Immature natural killer cell (primary cell): ENCODE results near the gene DCXR. TPM values are rescaled to one million over a fixed set of nuclear protein-coding genes. Genes with fewer than 3 reads are reported as not detected.

Experiments
- DNase-seq, 3 donors: peaks; one replicate each; pipeline ENCODE4 v3.0.0; 2022; ENCODE audit warnings: mixed read lengths in 1 of 3
- H3K27ac Mint-ChIP-seq, 6 donors: one replicate each; pipeline ENCODE4 v1.8.0; 2020; ENCODE audit warnings: mixed read lengths in 6 of 6, mild to moderate bottlenecking in 5 of 6, inconsistent platforms in 4 of 6, moderate library complexity in 3 of 6
- H3K27me3 Mint-ChIP-seq, 3 donors: one replicate each; pipeline ENCODE4 v1.8.0; 2020 to 2021; ENCODE audit warnings: low read depth in 3 of 3, mild to moderate bottlenecking in 3 of 3, mixed read lengths in 3 of 3, moderate library complexity in 3 of 3, inconsistent platforms in 1 of 3
- H3K36me3 Mint-ChIP-seq, 3 donors: one replicate each; pipeline ENCODE4 v1.8.0; 2020; ENCODE audit warnings: mixed read lengths in 3 of 3, inconsistent platforms in 2 of 3, mild to moderate bottlenecking in 2 of 3
- H3K4me1 Mint-ChIP-seq, 2 donors: one replicate each; pipeline ENCODE4 v1.8.0; 2020; ENCODE audit warnings: inconsistent platforms in 2 of 2, mild to moderate bottlenecking in 2 of 2, mixed read lengths in 2 of 2, moderate library complexity in 1 of 2
- H3K4me3 Mint-ChIP-seq, 5 donors: one replicate each; pipeline ENCODE4 v1.8.0; 2020; ENCODE audit warnings: mild to moderate bottlenecking in 5 of 5, mixed read lengths in 5 of 5, inconsistent platforms in 3 of 5, moderate library complexity in 3 of 5
- H3K9me3 Mint-ChIP-seq, 6 donors: one replicate each; pipeline ENCODE4 v1.8.0; 2020; ENCODE audit warnings: mild to moderate bottlenecking in 6 of 6, mixed read lengths in 6 of 6, inconsistent platforms in 4 of 6, moderate library complexity in 3 of 6
- polyA plus RNA-seq, 3 donors: library from polyadenylated mRNA; unstranded; fragments of 300-500 nt; fragmentation: Illumina TruSeq; gene quantifications; one replicate each; pipeline ENCODE4 v1.2.3, GENCODE V29; 2021

DCXR gene
- polyA plus RNA-seq, 3 donors from 2014 or later = 144 to 242 (median 165) TPM

- H3K27me3 Mint-ChIP-seq = no peaks in the 10 kb centered on the region
- no peak overlapping the region for H3K4me3 Mint-ChIP-seq
- H3K27ac Mint-ChIP-seq = no peak overlapping the region
- no peak for DNase-seq
- no peaks in the 10 kb centered on the region for H3K4me1 Mint-ChIP-seq
- H3K9me3 Mint-ChIP-seq = no peaks in the 10 kb centered on the region
- no peaks in the 10 kb centered on the region for H3K36me3 Mint-ChIP-seq
These were observed 37.9 kb downstream of the DCXR start for GRCh38 chr17:81999587-81999975.

- Mint-ChIP-seq H3K4me1 (no peaks in the 10 kb centered on the region), H3K4me3 (no peak overlapping the region), H3K27me3 (no peaks in the 10 kb centered on the region), H3K9me3 (no peaks in the 10 kb centered on the region), H3K36me3 (no peaks in the 10 kb centered on the region), H3K27ac (no peak overlapping the region)
- no peak for DNase-seq
These were observed 38.6 kb downstream of the DCXR start for GRCh38 chr17:81998691-81999438.

- no peak for DNase-seq
- Mint-ChIP-seq H3K9me3 (no peaks in the 10 kb centered on the region), H3K4me3 (no peak overlapping the region), H3K27ac (no peak overlapping the region), H3K27me3 (no peaks in the 10 kb centered on the region), H3K36me3 (no peaks in the 10 kb centered on the region), H3K4me1 (no peaks in the 10 kb centered on the region)
These were observed 39.3 kb downstream of the DCXR start for GRCh38 chr17:81998212-81998611.

GRCh38 chr17:81996757-81997441 is 40.6 kb downstream of the DCXR start:
- no peaks in the 10 kb centered on the region for H3K27me3 Mint-ChIP-seq
- no peak overlapping the region for H3K27ac Mint-ChIP-seq
- no peak overlapping the region for H3K4me3 Mint-ChIP-seq
- no peaks in the 10 kb centered on the region for H3K4me1 Mint-ChIP-seq
- no peak for DNase-seq
- no peaks in the 10 kb centered on the region for H3K36me3 Mint-ChIP-seq
- H3K9me3 Mint-ChIP-seq = no peaks in the 10 kb centered on the region

- H3K36me3 Mint-ChIP-seq = no peaks in the 10 kb centered on the region
- no peak for DNase-seq
- H3K27ac Mint-ChIP-seq = no peak overlapping the region
- no peaks in the 10 kb centered on the region for H3K9me3 Mint-ChIP-seq
- no peaks in the 10 kb centered on the region for H3K4me1 Mint-ChIP-seq
- H3K4me3 Mint-ChIP-seq = no peak overlapping the region
- no peaks in the 10 kb centered on the region for H3K27me3 Mint-ChIP-seq
These were observed 41.2 kb downstream of the DCXR start for GRCh38 chr17:81996232-81996756.

GRCh38 chr17:81995463-81996231 is 41.9 kb downstream of the DCXR start:
- no peak overlapping the region for H3K4me3 Mint-ChIP-seq
- H3K36me3 Mint-ChIP-seq = no peaks in the 10 kb centered on the region
- H3K4me1 Mint-ChIP-seq = peaks cover 0 to 2% of the 10 kb centered on the region in 2 donors
- no peaks in the 10 kb centered on the region for H3K9me3 Mint-ChIP-seq
- no peak overlapping the region for H3K27ac Mint-ChIP-seq
- no peaks in the 10 kb centered on the region for H3K27me3 Mint-ChIP-seq
- no peak for DNase-seq

- Mint-ChIP-seq H3K9me3 (no peaks in the 10 kb centered on the region), H3K27ac (no peak overlapping the region), H3K4me3 (no peak overlapping the region), H3K36me3 (no peaks in the 10 kb centered on the region), H3K4me1 (peaks cover 0 to 2% of the 10 kb centered on the region in 2 donors), H3K27me3 (no peaks in the 10 kb centered on the region)
- DNase-seq = no peak
These were observed 42.7 kb downstream of the DCXR start for GRCh38 chr17:81994593-81995462.

GRCh38 chr17:81993729-81994592 is 43.5 kb downstream of the DCXR start:
- Mint-ChIP-seq H3K9me3 (no peaks in the 10 kb centered on the region), H3K36me3 (no peaks in the 10 kb centered on the region), H3K27ac (no peak overlapping the region)

GRCh38 chr17:81992306-81993102 is 45.0 kb downstream of the DCXR start:
- Mint-ChIP-seq H3K27ac (no peak overlapping the region), H3K36me3 (no peaks in the 10 kb centered on the region), H3K4me3 (no peak overlapping the region), H3K4me1 (peaks cover 0 to 2% of the 10 kb centered on the region in 2 donors), H3K9me3 (no peaks in the 10 kb centered on the region), H3K27me3 (no peaks in the 10 kb centered on the region)
- no peak for DNase-seq

More at GRCh38 chr17:81993729-81994592, 43.5 kb downstream of the DCXR start:
- H3K4me3 Mint-ChIP-seq = no peak overlapping the region
- no peaks in the 10 kb centered on the region for H3K27me3 Mint-ChIP-seq
- H3K4me1 Mint-ChIP-seq = peaks cover 0 to 2% of the 10 kb centered on the region in 2 donors
- no peak for DNase-seq

- Mint-ChIP-seq H3K27me3 (no peaks in the 10 kb centered on the region), H3K4me1 (peaks cover 0 to 2% of the 10 kb centered on the region in 2 donors), H3K4me3 (no peak overlapping the region), H3K9me3 (no peaks in the 10 kb centered on the region), H3K36me3 (no peaks in the 10 kb centered on the region), H3K27ac (no peak overlapping the region)
- DNase-seq = no peak
These were observed 45.7 kb downstream of the DCXR start for GRCh38 chr17:81991684-81992305.

- no peak for DNase-seq
These were observed 46.4 kb downstream of the DCXR start for GRCh38 chr17:81990836-81991683.

More at GRCh38 chr17:81990836-81991683, 46.4 kb downstream of the DCXR start:
- peaks cover 0 to 2% of the 10 kb centered on the region in 2 donors for H3K4me1 Mint-ChIP-seq
- peak overlapping the region in 2 of 6 donors; percentile 31 to 48 for H3K27ac Mint-ChIP-seq
- H3K4me3 Mint-ChIP-seq = no peak overlapping the region
- no peaks in the 10 kb centered on the region for H3K9me3 Mint-ChIP-seq
- H3K36me3 Mint-ChIP-seq = peaks cover 0 to 5% (median 0%) of the 10 kb centered on the region in 3 donors
- H3K27me3 Mint-ChIP-seq = no peaks in the 10 kb centered on the region
